ENCODE measurements around the gene ACCS. TPM values are rescaled to one million over a fixed set of nuclear protein-coding genes. Genes with fewer than 3 reads are reported as not detected.

The ACCS gene
- total RNA-seq, 1 experiment from 2014 or later, result 13.9 TPM

GRCh38 chr11:44112091-44112821 lies 46.2 kb downstream of the ACCS start:
- Mint-ChIP-seq H3K27me3 (ENCODE audit: low read depth) (no peaks in the 10 kb centered on the region), H3K4me1 (peaks cover 9% of the 10 kb centered on the region), H3K4me3 (no peak overlapping the region), H3K9me3 (no peaks in the 10 kb centered on the region), H3K36me3 (peaks cover 23% of the 10 kb centered on the region), H3K27ac (no peak overlapping the region)
- ChIA-PET CTCF (no interaction called here), POLR2A (no interaction called here)
- TF ChIP-seq SMAD4 (CRISPR knock-in tag; IDR thresholded peaks at IDR 0.05), result no peak
- TF ChIP-seq CREM (CRISPR knock-in tag; IDR thresholded peaks at IDR 0.05), result no peak
- no peak for TF ChIP-seq ZNF317 (CRISPR knock-in tag; IDR thresholded peaks at IDR 0.05; ENCODE audit: borderline replicate concordance, low read depth)
- TF ChIP-seq, protein P1, sequence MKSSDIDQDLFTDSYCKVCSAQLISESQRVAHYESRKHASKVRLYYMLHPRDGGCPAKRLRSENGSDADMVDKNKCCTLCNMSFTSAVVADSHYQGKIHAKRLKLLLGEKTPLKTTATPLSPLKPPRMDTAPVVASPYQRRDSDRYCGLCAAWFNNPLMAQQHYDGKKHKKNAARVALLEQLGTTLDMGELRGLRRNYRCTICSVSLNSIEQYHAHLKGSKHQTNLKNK (CRISPR knock-in tag; IDR thresholded peaks at IDR 0.05), result no peak
- TF ChIP-seq ATF3 (CRISPR knock-in tag; conservative IDR thresholded peaks at IDR 0.05), result no peak
- no peak for TF ChIP-seq ZNF281 (CRISPR knock-in tag; IDR thresholded peaks at IDR 0.05)
- TF ChIP-seq RORB (CRISPR knock-in tag; IDR thresholded peaks at IDR 0.05), result no peak
- no peak for TF ChIP-seq NR2C2 (CRISPR knock-in tag; IDR thresholded peaks at IDR 0.05)
- no peak for TF ChIP-seq HMGXB4 (CRISPR knock-in tag; IDR thresholded peaks at IDR 0.05)
- no peak for TF ChIP-seq FOXP1 (CRISPR knock-in tag; IDR thresholded peaks at IDR 0.05; ENCODE audit: borderline replicate concordance)
- TF ChIP-seq USF1 (CRISPR knock-in tag; IDR thresholded peaks at IDR 0.05), result no peak
- TF ChIP-seq SOX15 (CRISPR knock-in tag; IDR thresholded peaks at IDR 0.05), result no peak
- no peak for TF ChIP-seq USF2 (CRISPR knock-in tag; IDR thresholded peaks at IDR 0.05)
- no peak for TF ChIP-seq AFF4 (CRISPR knock-in tag; IDR thresholded peaks at IDR 0.05; ENCODE audit: borderline replicate concordance)
- TF ChIP-seq ZNF423 (CRISPR knock-in tag; IDR thresholded peaks at IDR 0.05), result no peak
- TF ChIP-seq, protein P2, sequence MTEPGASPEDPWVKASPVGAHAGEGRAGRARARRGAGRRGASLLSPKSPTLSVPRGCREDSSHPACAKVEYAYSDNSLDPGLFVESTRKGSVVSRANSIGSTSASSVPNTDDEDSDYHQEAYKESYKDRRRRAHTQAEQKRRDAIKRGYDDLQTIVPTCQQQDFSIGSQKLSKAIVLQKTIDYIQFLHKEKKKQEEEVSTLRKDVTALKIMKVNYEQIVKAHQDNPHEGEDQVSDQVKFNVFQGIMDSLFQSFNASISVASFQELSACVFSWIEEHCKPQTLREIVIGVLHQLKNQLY (CRISPR knock-in tag; IDR thresholded peaks at IDR 0.05), result no peak
- no peak for TF ChIP-seq ATF1 (CRISPR knock-in tag; IDR thresholded peaks at IDR 0.05)
- no peak for TF ChIP-seq HMGA2 (CRISPR knock-in tag; IDR thresholded peaks at IDR 0.05)
- no peak for DNase-seq (ENCODE audit: low spot score)
- ATAC-seq, result no peak

All from WTC11 (cell line).